GM12875 (cell line): ENCODE results near the gene DOCK11.

ENCODE experiments used
- H3K4me3 ChIP-seq: one replicate; pipeline ENCODE4 v1.5.1; 2011; ENCODE audit warnings: low read depth, low read length, control low read depth
- CTCF ChIP-seq: IDR thresholded peaks from 2 replicates; pipeline ENCODE4 v1.5.1; 2011; ENCODE audit warnings: low read depth, mild to moderate bottlenecking, control low read depth, inconsistent platforms, low read length, moderate library complexity, borderline replicate concordance; ENCODE audit not compliant: insufficient read depth

The DOCK11 gene

GRCh38 chrX:118652717-118653116 lies 157.1 kb downstream of the DOCK11 start:
- no peak for TF ChIP-seq CTCF
- H3K4me3 ChIP-seq, result no peak overlapping the region

- no peak overlapping the region for H3K4me3 ChIP-seq
- TF ChIP-seq CTCF, result no peak
These were observed 158.7 kb downstream of the DOCK11 start for GRCh38 chrX:118654331-118654730.

- no peak overlapping the region for H3K4me3 ChIP-seq
- no peak for TF ChIP-seq CTCF
These were observed 160.1 kb downstream of the DOCK11 start for GRCh38 chrX:118655561-118656246.

- no peak overlapping the region for H3K4me3 ChIP-seq
- TF ChIP-seq CTCF, result no peak
These were observed 161.8 kb downstream of the DOCK11 start for GRCh38 chrX:118657413-118657812.

GRCh38 chrX:118660085-118660484 lies 164.5 kb downstream of the DOCK11 start:
- no peak overlapping the region for H3K4me3 ChIP-seq
- TF ChIP-seq CTCF, result no peak

GRCh38 chrX:118665204-118665603 lies 169.6 kb downstream of the DOCK11 start:
- TF ChIP-seq CTCF, result no peak
- no peak overlapping the region for H3K4me3 ChIP-seq

- TF ChIP-seq CTCF, result no peak
- H3K4me3 ChIP-seq, result no peak overlapping the region
These were observed 170.9 kb downstream of the DOCK11 start for GRCh38 chrX:118666521-118666920.
